Brain microvascular endothelial cell (primary cell): ENCODE measurements around the gene TENT4A.

Experiments
- DNase-seq: peaks from one replicate; pipeline ENCODE4 v3.0.0-alpha.2; 2020
- H3K27ac ChIP-seq: fragments of 250-450 bp; sonication (Bioruptor Pico); 2 replicates; pipeline ENCODE4 v1.5.1; 2020; ENCODE audit warnings: mild to moderate bottlenecking, moderate library complexity
- H3K27me3 ChIP-seq: fragments of 250-450 bp; sonication (Bioruptor Pico); replicated peaks from 2 replicates; pipeline ENCODE4 v1.5.1; 2020; ENCODE audit warnings: mild to moderate bottlenecking
- H3K36me3 ChIP-seq: fragments of 250-450 bp; sonication (Bioruptor Pico); replicated peaks from 2 replicates; pipeline ENCODE4 v1.5.1; 2020; ENCODE audit warnings: mild to moderate bottlenecking
- H3K4me3 ChIP-seq: 2 replicates; pipeline ENCODE4 v1.5.1; 2011; ENCODE audit warnings: low read depth, mild to moderate bottlenecking, control low read depth, low read length, moderate library complexity
- in situ Hi-C: cut with HindIII; loops from 2 replicates; pipeline ENCODE4 v1.10.0; 2017; ENCODE audit warnings: low sequenced_read_pairs, low pct_ligation_motif_present
- TF ChIP-seq, protein P1 (sequence below): IDR thresholded peaks from 2 replicates; pipeline ENCODE4 v1.5.1; 2011; ENCODE audit warnings: low read depth, mild to moderate bottlenecking, moderate library complexity, low read length, control low read depth, inconsistent platforms; ENCODE audit errors: missing control alignments

TENT4A gene

DNA sequence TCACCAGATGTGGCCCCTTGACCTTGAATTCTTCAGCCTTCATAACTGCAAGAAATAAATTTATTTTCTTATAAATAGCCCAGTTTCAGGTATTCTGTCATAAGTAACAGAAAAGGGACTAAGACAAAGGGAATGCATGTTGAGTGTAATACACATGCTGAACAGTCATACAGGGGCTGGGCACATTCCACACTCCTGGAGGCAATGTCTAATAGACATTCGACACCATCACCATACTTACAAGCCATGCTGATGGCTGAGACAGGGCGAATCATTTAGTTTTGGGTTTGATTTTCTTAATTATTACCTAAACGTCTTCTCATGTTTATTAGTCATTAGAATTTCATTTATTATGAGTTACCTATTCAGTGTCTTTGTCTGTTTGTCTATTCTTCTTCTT, 68.5 kb downstream of the TENT4A start:
- Histone ChIP-seq H3K4me3 (no peak overlapping the region), H3K27me3 (no peaks in the 10 kb centered on the region), H3K36me3 (no peaks in the 10 kb centered on the region), H3K27ac (no peak overlapping the region)
- TF ChIP-seq, protein P1, sequence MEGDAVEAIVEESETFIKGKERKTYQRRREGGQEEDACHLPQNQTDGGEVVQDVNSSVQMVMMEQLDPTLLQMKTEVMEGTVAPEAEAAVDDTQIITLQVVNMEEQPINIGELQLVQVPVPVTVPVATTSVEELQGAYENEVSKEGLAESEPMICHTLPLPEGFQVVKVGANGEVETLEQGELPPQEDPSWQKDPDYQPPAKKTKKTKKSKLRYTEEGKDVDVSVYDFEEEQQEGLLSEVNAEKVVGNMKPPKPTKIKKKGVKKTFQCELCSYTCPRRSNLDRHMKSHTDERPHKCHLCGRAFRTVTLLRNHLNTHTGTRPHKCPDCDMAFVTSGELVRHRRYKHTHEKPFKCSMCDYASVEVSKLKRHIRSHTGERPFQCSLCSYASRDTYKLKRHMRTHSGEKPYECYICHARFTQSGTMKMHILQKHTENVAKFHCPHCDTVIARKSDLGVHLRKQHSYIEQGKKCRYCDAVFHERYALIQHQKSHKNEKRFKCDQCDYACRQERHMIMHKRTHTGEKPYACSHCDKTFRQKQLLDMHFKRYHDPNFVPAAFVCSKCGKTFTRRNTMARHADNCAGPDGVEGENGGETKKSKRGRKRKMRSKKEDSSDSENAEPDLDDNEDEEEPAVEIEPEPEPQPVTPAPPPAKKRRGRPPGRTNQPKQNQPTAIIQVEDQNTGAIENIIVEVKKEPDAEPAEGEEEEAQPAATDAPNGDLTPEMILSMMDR, result no peak
- in situ Hi-C loops, result no loop called here
- DNase-seq, result no peak

DNA sequence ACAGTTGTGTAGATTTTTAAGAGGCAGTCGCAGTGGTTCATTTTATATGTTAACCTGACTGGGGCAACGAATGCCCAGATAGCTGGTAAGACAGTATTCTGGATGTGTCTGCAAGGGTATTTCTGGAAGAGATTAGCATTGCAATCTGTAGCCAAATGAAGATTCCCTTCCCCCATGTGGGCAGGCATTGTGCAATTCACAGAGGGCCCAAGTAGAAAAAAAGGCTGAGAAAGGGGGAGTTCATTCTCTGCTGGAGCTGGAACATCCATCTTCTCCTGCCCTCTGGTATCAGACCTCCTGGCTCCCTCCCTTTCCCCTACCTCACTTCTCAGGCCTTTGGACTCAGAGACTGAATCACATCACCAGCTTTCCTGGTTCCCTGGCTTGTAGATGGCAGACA, 70.6 kb downstream of the TENT4A start:
- no peaks in the 10 kb centered on the region for H3K27me3 ChIP-seq
- in situ Hi-C loops, result no loop called here
- H3K4me3 ChIP-seq, result no peak overlapping the region
- no peak overlapping the region for H3K27ac ChIP-seq
- TF ChIP-seq, protein P1, result no peak
- DNase-seq, result no peak
- no peaks in the 10 kb centered on the region for H3K36me3 ChIP-seq

DNA sequence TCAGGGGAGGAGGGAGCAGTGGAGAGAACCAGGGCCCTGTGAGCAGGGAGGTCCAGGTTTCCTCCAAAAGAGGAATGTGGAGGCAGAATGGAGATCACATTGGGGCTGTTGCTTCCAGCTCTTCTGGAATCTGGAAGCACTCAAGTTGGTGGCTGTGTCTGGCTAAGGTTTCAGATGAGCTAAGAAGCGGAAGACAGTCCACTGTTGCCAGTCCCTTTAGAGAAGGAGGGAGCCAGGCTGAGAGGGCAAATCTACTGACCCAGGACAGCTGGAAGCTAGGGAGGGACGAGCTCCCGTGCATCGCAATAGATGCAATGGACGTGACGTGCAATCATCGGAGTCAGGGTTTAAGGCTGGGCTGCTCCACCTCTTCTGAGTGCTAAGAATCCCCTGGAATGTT, 71.2 kb downstream of the TENT4A start:
- in situ Hi-C loops, result no loop called here
- DNase-seq, result no peak
- H3K36me3 ChIP-seq, result no peaks in the 10 kb centered on the region
- TF ChIP-seq, protein P1, result no peak
- no peak overlapping the region for H3K4me3 ChIP-seq
- H3K27ac ChIP-seq, result no peak overlapping the region
- no peaks in the 10 kb centered on the region for H3K27me3 ChIP-seq

DNA sequence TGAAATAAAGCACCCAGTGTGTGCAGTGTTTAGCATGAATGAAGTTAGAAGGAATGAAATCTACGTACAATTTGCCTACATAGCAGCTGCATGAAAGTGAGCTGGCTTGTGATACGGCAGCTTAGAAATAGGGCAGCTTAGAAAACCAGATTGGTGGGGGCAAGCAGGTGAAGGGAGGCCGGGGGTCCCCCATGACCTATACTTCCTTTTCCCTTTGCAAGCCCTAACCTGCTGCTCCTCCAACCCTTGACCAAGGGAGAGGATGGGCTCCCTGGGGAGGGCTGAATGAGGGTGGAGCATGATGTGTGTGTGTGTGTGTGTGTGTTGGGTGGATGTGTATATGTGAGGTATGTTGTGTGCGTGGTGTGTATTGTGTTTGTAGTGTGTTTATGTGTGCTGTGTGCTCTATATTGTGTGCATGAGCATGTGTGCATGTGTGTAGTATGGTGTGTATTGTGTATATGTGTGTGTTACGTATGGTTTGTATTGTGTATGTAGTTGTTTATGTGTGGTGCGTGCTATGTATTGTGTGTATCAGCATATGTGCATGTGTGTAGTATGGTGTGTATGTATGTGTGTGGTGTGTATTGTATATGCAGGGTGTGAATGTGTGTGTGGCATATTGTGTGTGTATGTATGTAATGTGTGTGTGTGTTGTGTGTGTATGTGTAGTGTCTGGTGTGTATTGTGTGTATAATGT, 72.1 kb downstream of the TENT4A start:
- no peaks in the 10 kb centered on the region for H3K27me3 ChIP-seq
- in situ Hi-C loops, result no loop called here
- H3K36me3 ChIP-seq, result no peaks in the 10 kb centered on the region
- no peak overlapping the region for H3K27ac ChIP-seq
- no peak for DNase-seq
- H3K4me3 ChIP-seq, result no peak overlapping the region
- TF ChIP-seq, protein P1, result no peak

DNA sequence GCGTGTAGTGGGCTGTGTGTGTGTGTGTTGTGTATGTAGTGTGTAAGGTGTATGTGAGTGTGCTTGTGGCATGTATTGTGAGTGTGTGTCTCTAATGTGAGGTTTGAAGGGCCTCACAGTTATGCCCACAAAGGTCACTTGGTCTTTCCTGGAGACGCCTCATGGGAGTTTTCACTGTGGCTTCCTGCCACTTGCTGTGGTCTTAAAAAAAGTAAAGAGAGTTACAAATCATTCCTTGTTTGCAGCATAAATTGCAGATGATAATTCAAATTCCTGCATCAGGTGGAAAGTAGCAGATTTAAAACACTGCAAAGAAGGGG, 72.6 kb downstream of the TENT4A start:
- TF ChIP-seq, protein P1, result no peak
- H3K27me3 ChIP-seq, result no peaks in the 10 kb centered on the region
- DNase-seq, result no peak
- no peak overlapping the region for H3K4me3 ChIP-seq
- no peak overlapping the region for H3K27ac ChIP-seq
- in situ Hi-C loops, result no loop called here
- H3K36me3 ChIP-seq, result no peaks in the 10 kb centered on the region
